Measurements from ENCODE around the gene GNG5.
"Not testable (repeated sequence)": the region's sequence is repeated elsewhere in the genome, so short reads cannot be mapped to it uniquely, and the experiment has no call there.

GNG5 gene

GRCh38 chr1:84488107-84488506, 18.3 kb downstream of the GNG5 start:
- no peak for DNase-seq

GRCh38 chr1:84481317-84481716, 25.1 kb downstream of the GNG5 start:
- no peak for DNase-seq

GRCh38 chr1:84480650-84481049, 25.7 kb downstream of the GNG5 start:
- DNase-seq, result no peak

- no peak for DNase-seq
Observed at GRCh38 chr1:84479998-84480397, 26.4 kb downstream of the GNG5 start.

- peak; percentile 75 to 82 for DNase-seq
Observed at GRCh38 chr1:84478876-84479868, 27.2 kb downstream of the GNG5 start, which contains the start of gene RPF1. RPF1 (plus strand) TSS chr1:84479266; CDS start chr1:84479282, 16 bp downstream.

- DNase-seq, result no peak
Observed at GRCh38 chr1:84476225-84476624, 30.2 kb downstream of the GNG5 start.

- no peak for DNase-seq
Observed at GRCh38 chr1:84467298-84467697, 39.1 kb downstream of the GNG5 start.

- DNase-seq, result no peak
Observed at GRCh38 chr1:84462118-84462517, 44.3 kb downstream of the GNG5 start.

- no peak for DNase-seq
Observed at GRCh38 chr1:84452436-84452835, 53.9 kb downstream of the GNG5 start.

- no peak for DNase-seq
Observed at GRCh38 chr1:84450910-84451309, 55.5 kb downstream of the GNG5 start.

GRCh38 chr1:84448704-84449103, 57.7 kb downstream of the GNG5 start:
- DNase-seq, result not testable (repeated sequence)

All from CD4-positive, alpha-beta T cell treated with Interferon alpha-2 for 1 hour (primary cell).